ENCODE measurements around the gene SCRT2.

The SCRT2 gene

GRCh38 chr20:620246-620645, 55.4 kb downstream of the SCRT2 start:
- no peak overlapping the region for H3K4me3 ChIP-seq (ENCODE audit: low read length)
- TF ChIP-seq CTCF (conservative IDR thresholded peaks at IDR 0.05; ENCODE audit: low read depth, low read length): no peak
- no peak for DNase-seq (ENCODE audit: low read depth)

- TF ChIP-seq CTCF (conservative IDR thresholded peaks at IDR 0.05; ENCODE audit: low read depth, low read length): no peak
- DNase-seq (ENCODE audit: low read depth): no peak
- no peak overlapping the region for H3K4me3 ChIP-seq (ENCODE audit: low read length)
Observed at GRCh38 chr20:618980-619379, 56.6 kb downstream of the SCRT2 start.

- no peak for TF ChIP-seq CTCF (conservative IDR thresholded peaks at IDR 0.05; ENCODE audit: low read depth, low read length)
- H3K4me3 ChIP-seq (ENCODE audit: low read length): no peak overlapping the region
- DNase-seq (ENCODE audit: low read depth): no peak
Observed at GRCh38 chr20:617934-618690, 57.5 kb downstream of the SCRT2 start.

GRCh38 chr20:615514-615913, 60.1 kb downstream of the SCRT2 start:
- H3K4me3 ChIP-seq (ENCODE audit: low read length): no peak overlapping the region
- no peak for DNase-seq (ENCODE audit: low read depth)
- TF ChIP-seq CTCF (conservative IDR thresholded peaks at IDR 0.05; ENCODE audit: low read depth, low read length): no peak

- DNase-seq (ENCODE audit: low read depth): no peak
- H3K4me3 ChIP-seq (ENCODE audit: low read length): no peak overlapping the region
- no peak for TF ChIP-seq CTCF (conservative IDR thresholded peaks at IDR 0.05; ENCODE audit: low read depth, low read length)
Observed at GRCh38 chr20:611843-612185, 63.8 kb downstream of the SCRT2 start.
